ENCODE data around the gene ISG15. TPM values are rescaled to one million over a fixed set of nuclear protein-coding genes. Genes with fewer than 3 reads are reported as not detected.

The ISG15 gene
- total and polyA plus RNA-seq, 9 of the 15 experiments (the other 6 are each of a cell fraction or from before 2014, with no cell fraction given), result 0.40 to 58.3 (median 12.2) TPM

DNA sequence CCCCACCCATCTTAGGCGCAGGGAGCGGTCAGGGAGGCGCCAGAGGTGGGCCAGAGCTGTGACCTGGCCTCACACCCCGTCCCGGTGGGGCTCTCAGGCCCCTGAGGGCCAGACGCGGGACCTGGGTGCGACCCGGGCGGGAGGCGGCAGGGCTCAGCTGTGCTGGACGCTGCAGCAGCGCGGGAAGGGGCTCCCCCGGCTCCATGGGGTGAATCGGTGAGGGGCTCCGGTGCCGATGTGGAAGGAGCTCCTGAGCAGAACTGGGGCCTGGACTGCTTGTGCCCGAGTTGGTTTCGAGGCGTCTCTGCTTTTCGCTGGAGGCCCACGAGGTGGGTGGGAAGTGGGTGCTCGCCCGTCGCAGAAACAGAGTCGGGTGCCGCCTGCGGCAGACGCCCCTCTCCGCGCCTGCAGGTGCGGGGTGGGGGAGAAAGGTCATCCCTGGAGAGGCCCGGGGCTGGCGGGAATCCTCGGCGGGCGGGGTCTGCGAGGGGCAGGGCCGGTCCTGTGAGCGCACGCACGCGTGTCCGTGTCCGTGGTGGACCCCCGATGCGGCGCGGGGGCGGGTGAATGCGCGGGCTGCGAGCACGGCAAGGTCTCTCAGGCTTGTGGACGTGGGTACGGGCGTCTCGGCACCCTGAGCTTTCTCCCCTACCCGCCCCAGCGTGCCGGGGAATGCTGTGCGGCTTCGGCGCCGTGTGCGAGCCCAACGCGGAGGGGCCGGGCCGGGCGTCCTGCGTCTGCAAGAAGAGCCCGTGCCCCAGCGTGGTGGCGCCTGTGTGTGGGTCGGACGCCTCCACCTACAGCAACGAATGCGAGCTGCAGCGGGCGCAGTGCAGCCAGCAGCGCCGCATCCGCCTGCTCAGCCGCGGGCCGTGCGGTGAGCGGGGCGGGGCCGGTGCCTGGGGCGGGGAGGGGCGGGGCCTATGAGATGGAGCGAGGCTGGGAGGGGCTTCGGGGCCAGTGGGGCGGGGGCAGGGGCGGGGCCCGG is 27.0 kb downstream of the ISG15 start (continued):
- TF ChIP-seq, protein P1, sequence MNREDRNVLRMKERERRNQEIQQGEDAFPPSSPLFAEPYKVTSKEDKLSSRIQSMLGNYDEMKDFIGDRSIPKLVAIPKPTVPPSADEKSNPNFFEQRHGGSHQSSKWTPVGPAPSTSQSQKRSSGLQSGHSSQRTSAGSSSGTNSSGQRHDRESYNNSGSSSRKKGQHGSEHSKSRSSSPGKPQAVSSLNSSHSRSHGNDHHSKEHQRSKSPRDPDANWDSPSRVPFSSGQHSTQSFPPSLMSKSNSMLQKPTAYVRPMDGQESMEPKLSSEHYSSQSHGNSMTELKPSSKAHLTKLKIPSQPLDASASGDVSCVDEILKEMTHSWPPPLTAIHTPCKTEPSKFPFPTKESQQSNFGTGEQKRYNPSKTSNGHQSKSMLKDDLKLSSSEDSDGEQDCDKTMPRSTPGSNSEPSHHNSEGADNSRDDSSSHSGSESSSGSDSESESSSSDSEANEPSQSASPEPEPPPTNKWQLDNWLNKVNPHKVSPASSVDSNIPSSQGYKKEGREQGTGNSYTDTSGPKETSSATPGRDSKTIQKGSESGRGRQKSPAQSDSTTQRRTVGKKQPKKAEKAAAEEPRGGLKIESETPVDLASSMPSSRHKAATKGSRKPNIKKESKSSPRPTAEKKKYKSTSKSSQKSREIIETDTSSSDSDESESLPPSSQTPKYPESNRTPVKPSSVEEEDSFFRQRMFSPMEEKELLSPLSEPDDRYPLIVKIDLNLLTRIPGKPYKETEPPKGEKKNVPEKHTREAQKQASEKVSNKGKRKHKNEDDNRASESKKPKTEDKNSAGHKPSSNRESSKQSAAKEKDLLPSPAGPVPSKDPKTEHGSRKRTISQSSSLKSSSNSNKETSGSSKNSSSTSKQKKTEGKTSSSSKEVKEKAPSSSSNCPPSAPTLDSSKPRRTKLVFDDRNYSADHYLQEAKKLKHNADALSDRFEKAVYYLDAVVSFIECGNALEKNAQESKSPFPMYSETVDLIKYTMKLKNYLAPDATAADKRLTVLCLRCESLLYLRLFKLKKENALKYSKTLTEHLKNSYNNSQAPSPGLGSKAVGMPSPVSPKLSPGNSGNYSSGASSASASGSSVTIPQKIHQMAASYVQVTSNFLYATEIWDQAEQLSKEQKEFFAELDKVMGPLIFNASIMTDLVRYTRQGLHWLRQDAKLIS (CRISPR knock-in tag; IDR thresholded peaks at IDR 0.05), result no peak
- TF ChIP-seq, protein P2, sequence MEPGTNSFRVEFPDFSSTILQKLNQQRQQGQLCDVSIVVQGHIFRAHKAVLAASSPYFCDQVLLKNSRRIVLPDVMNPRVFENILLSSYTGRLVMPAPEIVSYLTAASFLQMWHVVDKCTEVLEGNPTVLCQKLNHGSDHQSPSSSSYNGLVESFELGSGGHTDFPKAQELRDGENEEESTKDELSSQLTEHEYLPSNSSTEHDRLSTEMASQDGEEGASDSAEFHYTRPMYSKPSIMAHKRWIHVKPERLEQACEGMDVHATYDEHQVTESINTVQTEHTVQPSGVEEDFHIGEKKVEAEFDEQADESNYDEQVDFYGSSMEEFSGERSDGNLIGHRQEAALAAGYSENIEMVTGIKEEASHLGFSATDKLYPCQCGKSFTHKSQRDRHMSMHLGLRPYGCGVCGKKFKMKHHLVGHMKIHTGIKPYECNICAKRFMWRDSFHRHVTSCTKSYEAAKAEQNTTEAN (CRISPR knock-in tag; IDR thresholded peaks at IDR 0.05), result no peak
- TF ChIP-seq, protein P3, sequence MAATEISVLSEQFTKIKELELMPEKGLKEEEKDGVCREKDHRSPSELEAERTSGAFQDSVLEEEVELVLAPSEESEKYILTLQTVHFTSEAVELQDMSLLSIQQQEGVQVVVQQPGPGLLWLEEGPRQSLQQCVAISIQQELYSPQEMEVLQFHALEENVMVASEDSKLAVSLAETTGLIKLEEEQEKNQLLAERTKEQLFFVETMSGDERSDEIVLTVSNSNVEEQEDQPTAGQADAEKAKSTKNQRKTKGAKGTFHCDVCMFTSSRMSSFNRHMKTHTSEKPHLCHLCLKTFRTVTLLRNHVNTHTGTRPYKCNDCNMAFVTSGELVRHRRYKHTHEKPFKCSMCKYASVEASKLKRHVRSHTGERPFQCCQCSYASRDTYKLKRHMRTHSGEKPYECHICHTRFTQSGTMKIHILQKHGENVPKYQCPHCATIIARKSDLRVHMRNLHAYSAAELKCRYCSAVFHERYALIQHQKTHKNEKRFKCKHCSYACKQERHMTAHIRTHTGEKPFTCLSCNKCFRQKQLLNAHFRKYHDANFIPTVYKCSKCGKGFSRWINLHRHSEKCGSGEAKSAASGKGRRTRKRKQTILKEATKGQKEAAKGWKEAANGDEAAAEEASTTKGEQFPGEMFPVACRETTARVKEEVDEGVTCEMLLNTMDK (IDR thresholded peaks at IDR 0.05; ENCODE audit: borderline replicate concordance, insufficient read depth, low read depth, low read length, poor library complexity, severe bottlenecking), result no peak
- TF ChIP-seq TBL1XR1 (IDR thresholded peaks at IDR 0.05; ENCODE audit: low read length in 2 of 2) (no peak), TRIM24 (IDR thresholded peaks at IDR 0.05) (no peak), HLTF (IDR thresholded peaks at IDR 0.05) (no peak), U2AF1 (optimal IDR thresholded peaks at IDR 0.05; ENCODE audit: low read depth, low read length) (peak; percentile 48), HNRNPH1 (optimal IDR thresholded peaks at IDR 0.05; ENCODE audit: low read depth, low read length) (no peak), RUNX1 (IDR thresholded peaks at IDR 0.05; ENCODE audit: low read depth) (no peak), NFXL1 (CRISPR knock-in tag; IDR thresholded peaks at IDR 0.05) (no peak), TCF3 (CRISPR knock-in tag; IDR thresholded peaks at IDR 0.05) (no peak), MYNN (IDR thresholded peaks at IDR 0.05) (peak; percentile 53; the same call in 1 of the 2 replicates), MYNN (CRISPR knock-in tag; IDR thresholded peaks at IDR 0.05) (no peak), KDM2B (CRISPR knock-in tag; IDR thresholded peaks at IDR 0.05) (peak; percentile 97), XRCC5 (IDR thresholded peaks at IDR 0.05; ENCODE audit: low read depth, low read length) (no peak), CEBPB (tag; IDR thresholded peaks at IDR 0.05) (no peak), ZNF23 (CRISPR knock-in tag; IDR thresholded peaks at IDR 0.05) (no peak), ZNF695 (CRISPR knock-in tag; IDR thresholded peaks at IDR 0.05) (no peak)
- TF ChIP-seq, protein P4, sequence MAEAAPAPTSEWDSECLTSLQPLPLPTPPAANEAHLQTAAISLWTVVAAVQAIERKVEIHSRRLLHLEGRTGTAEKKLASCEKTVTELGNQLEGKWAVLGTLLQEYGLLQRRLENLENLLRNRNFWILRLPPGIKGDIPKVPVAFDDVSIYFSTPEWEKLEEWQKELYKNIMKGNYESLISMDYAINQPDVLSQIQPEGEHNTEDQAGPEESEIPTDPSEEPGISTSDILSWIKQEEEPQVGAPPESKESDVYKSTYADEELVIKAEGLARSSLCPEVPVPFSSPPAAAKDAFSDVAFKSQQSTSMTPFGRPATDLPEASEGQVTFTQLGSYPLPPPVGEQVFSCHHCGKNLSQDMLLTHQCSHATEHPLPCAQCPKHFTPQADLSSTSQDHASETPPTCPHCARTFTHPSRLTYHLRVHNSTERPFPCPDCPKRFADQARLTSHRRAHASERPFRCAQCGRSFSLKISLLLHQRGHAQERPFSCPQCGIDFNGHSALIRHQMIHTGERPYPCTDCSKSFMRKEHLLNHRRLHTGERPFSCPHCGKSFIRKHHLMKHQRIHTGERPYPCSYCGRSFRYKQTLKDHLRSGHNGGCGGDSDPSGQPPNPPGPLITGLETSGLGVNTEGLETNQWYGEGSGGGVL (CRISPR knock-in tag; IDR thresholded peaks at IDR 0.05), result no peak
